SK-MEL-5 (cell line): ENCODE results near the gene CTDP1. TPM values are rescaled to one million over a fixed set of nuclear protein-coding genes. Genes with fewer than 3 reads are reported as not detected.
"Not testable (repeated sequence)": the region's sequence is repeated elsewhere in the genome, so short reads cannot be mapped to it uniquely, and the experiment has no call there.

Experiments
- DNase-seq: peaks from one replicate; pipeline ENCODE4 v3.0.0-alpha.2; 2016; ENCODE audit warnings: low read depth, low spot score
- in situ Hi-C: cut with HindIII; loops from 2 replicates; pipeline ENCODE4 v1.10.0; 2016; ENCODE audit warnings: low sequenced_read_pairs, high pct_unique_total_duplicates, low pct_unique_long_range_greater_than_20kb
- total RNA-seq: library from RNA; depleted of rRNA; stranded (reverse); fragments of >200 nt; shearing (Covaris generic); gene quantifications from 2 replicates; pipeline ENCODE4 v1.2.3, GENCODE V29; 2014

Gene CTDP1
- total RNA-seq, 1 experiment from 2014 or later = 17.6 TPM

- DNase-seq = no peak
- in situ Hi-C loops = no loop called here
These were observed 14.1 kb downstream of the CTDP1 start for GRCh38 chr18:79693561-79694205.

GRCh38 chr18:79694206-79694894 lies 14.7 kb downstream of the CTDP1 start:
- DNase-seq, in situ Hi-C loops: not testable (repeated sequence)

- DNase-seq = no peak
- in situ Hi-C loops = no loop called here
These were observed 15.3 kb downstream of the CTDP1 start for GRCh38 chr18:79694895-79695213.

- in situ Hi-C loops = no loop called here
- DNase-seq = no peak
These were observed 15.7 kb downstream of the CTDP1 start for GRCh38 chr18:79695269-79695668.

GRCh38 chr18:79695856-79696850 lies 16.6 kb downstream of the CTDP1 start:
- DNase-seq = no peak
- in situ Hi-C loops = no loop called here

GRCh38 chr18:79697178-79697577 lies 17.6 kb downstream of the CTDP1 start:
- in situ Hi-C loops = no loop called here
- DNase-seq = no peak

GRCh38 chr18:79697976-79698375 lies 18.4 kb downstream of the CTDP1 start:
- in situ Hi-C loops = no loop called here
- DNase-seq = no peak

- peak; percentile 69 for DNase-seq
- in situ Hi-C loops = no loop called here
These were observed 19.2 kb downstream of the CTDP1 start for GRCh38 chr18:79698668-79699335.

- in situ Hi-C loops = no loop called here
These were observed 20.1 kb downstream of the CTDP1 start for GRCh38 chr18:79699653-79700052.

GRCh38 chr18:79702906-79703305 lies 23.3 kb downstream of the CTDP1 start:
- in situ Hi-C loops = no loop called here
- DNase-seq = no peak

More at GRCh38 chr18:79699653-79700052, 20.1 kb downstream of the CTDP1 start:
- DNase-seq = no peak

- no peak for DNase-seq
- in situ Hi-C loops = no loop called here
These were observed 25.0 kb downstream of the CTDP1 start for GRCh38 chr18:79704631-79705030.

GRCh38 chr18:79705272-79705671 lies 25.7 kb downstream of the CTDP1 start:
- DNase-seq = no peak
- in situ Hi-C loops = no loop called here

- in situ Hi-C loops = no loop called here
- no peak for DNase-seq
These were observed 26.4 kb downstream of the CTDP1 start for GRCh38 chr18:79706006-79706405.

- no peak for DNase-seq
- in situ Hi-C loops = no loop called here
These were observed 27.1 kb downstream of the CTDP1 start for GRCh38 chr18:79706658-79707057.

GRCh38 chr18:79707239-79707638 lies 27.6 kb downstream of the CTDP1 start:
- no peak for DNase-seq
- in situ Hi-C loops = no loop called here

GRCh38 chr18:79707671-79708070 lies 28.1 kb downstream of the CTDP1 start:
- DNase-seq = no peak

GRCh38 chr18:79708412-79708811 lies 28.8 kb downstream of the CTDP1 start:
- in situ Hi-C loops = no loop called here
- DNase-seq = no peak

More at GRCh38 chr18:79707671-79708070, 28.1 kb downstream of the CTDP1 start:
- in situ Hi-C loops = no loop called here
